ENCODE results near the gene COL18A1.

COL18A1 gene

GRCh38 chr21:45383615-45384201 lies 21.3 kb upstream of the COL18A1 start:
- no peak for DNase-seq

- DNase-seq = no peak
These were observed 20.1 kb upstream of the COL18A1 start for GRCh38 chr21:45384656-45385548.

- DNase-seq = no peak
These were observed 19.4 kb upstream of the COL18A1 start for GRCh38 chr21:45385549-45386050.

GRCh38 chr21:45386336-45386727 lies 18.6 kb upstream of the COL18A1 start:
- no peak for DNase-seq

GRCh38 chr21:45386728-45387371 lies 18.1 kb upstream of the COL18A1 start:
- DNase-seq = no peak

GRCh38 chr21:45387506-45387905 lies 17.5 kb upstream of the COL18A1 start:
- DNase-seq = no peak

- DNase-seq = no peak
These were observed 16.9 kb upstream of the COL18A1 start for GRCh38 chr21:45388011-45388521.

- no peak for DNase-seq
These were observed 16.2 kb upstream of the COL18A1 start for GRCh38 chr21:45388611-45389296.

- no peak for DNase-seq
These were observed 14.7 kb upstream of the COL18A1 start for GRCh38 chr21:45390121-45390751.

- DNase-seq = no peak
These were observed 13.9 kb upstream of the COL18A1 start for GRCh38 chr21:45390831-45391742.

GRCh38 chr21:45391743-45392572 lies 13.0 kb upstream of the COL18A1 start:
- DNase-seq = no peak

GRCh38 chr21:45392573-45392971 lies 12.4 kb upstream of the COL18A1 start:
- DNase-seq = no peak

- no peak for DNase-seq
These were observed 11.9 kb upstream of the COL18A1 start for GRCh38 chr21:45393021-45393420.

GRCh38 chr21:45393833-45394638 lies 10.9 kb upstream of the COL18A1 start:
- DNase-seq = no peak

- no peak for DNase-seq
These were observed 8.4 kb upstream of the COL18A1 start for GRCh38 chr21:45396620-45396995.

GRCh38 chr21:45397381-45397780 lies 7.6 kb upstream of the COL18A1 start:
- no peak for DNase-seq

GRCh38 chr21:45401054-45401518 lies 3.9 kb upstream of the COL18A1 start:
- no peak for DNase-seq

GRCh38 chr21:45401916-45402900 lies 2.8 kb upstream of the COL18A1 start:
- DNase-seq = no peak

Measured in NCI-H774 (cell line).